CD4-positive, alpha-beta memory T cell (primary cell): Measurements from ENCODE around the gene ISM1. TPM values are rescaled to one million over a fixed set of nuclear protein-coding genes. Genes with fewer than 3 reads are reported as not detected.
"Not testable (repeated sequence)": the region's sequence is repeated elsewhere in the genome, so short reads cannot be mapped to it uniquely, and the experiment has no call there.

ENCODE experiments used
- CTCF ChIA-PET: fragments of 350-600 bp; sonication (Branson Sonifier 250); formaldehyde crosslinking; loops from one replicate; lab custom pipeline; 2021; ENCODE audit warnings: inconsistent platforms; ENCODE audit not compliant: partially characterized antibody; lab: Charles Lee
- POLR2A ChIA-PET: fragments of 350-600 bp; sonication (Branson Sonifier 250); formaldehyde crosslinking; loops from one replicate; lab custom pipeline; 2021; ENCODE audit not compliant: partially characterized antibody; lab: Charles Lee
- DNase-seq, 5 donors: peaks; one replicate each; pipeline versions ENCODE4 v3.0.0 to v3.0.0-alpha.2; 2020 to 2022; ENCODE audit warnings: mixed read lengths in 1 of 5
- H3K27ac ChIP-seq: one replicate; pipeline ENCODE4 v1.7.0; 2013; ENCODE audit warnings: low read depth, low read length
- H3K27me3 ChIP-seq: 2 replicates; pipeline ENCODE4 v1.7.0; 2013; ENCODE audit warnings: mild to moderate bottlenecking, low read length, moderate library complexity; ENCODE audit not compliant: insufficient read depth
- H3K36me3 ChIP-seq: 2 replicates; pipeline ENCODE4 v1.7.0; 2013; ENCODE audit warnings: mild to moderate bottlenecking, low read length, moderate library complexity; ENCODE audit not compliant: insufficient read depth
- H3K4me1 ChIP-seq: 2 replicates; pipeline ENCODE4 v1.7.0; 2013; ENCODE audit warnings: mild to moderate bottlenecking, low read length, moderate library complexity; ENCODE audit not compliant: insufficient read depth
- H3K4me3 ChIP-seq, 2 donors: one replicate each; pipeline ENCODE4 v1.7.0; 2013; ENCODE audit warnings: low read length in 2 of 2, mild to moderate bottlenecking in 1 of 2
- H3K9me3 ChIP-seq, 2 donors: one replicate each; pipeline ENCODE4 v1.7.0; 2013; ENCODE audit warnings: low read length in 2 of 2, control low read depth in 1 of 2; ENCODE audit not compliant: control insufficient read depth in 1 of 2
- H3K27ac Mint-ChIP-seq, 7 donors: one replicate each; pipeline ENCODE4 v1.8.0; 2020 to 2021; ENCODE audit warnings: mixed read lengths in 7 of 7, mild to moderate bottlenecking in 6 of 7, inconsistent platforms in 3 of 7, moderate library complexity in 3 of 7
- H3K27me3 Mint-ChIP-seq, 2 donors: one replicate each; pipeline ENCODE4 v1.8.0; 2020 to 2021; ENCODE audit warnings: mixed read lengths in 2 of 2
- H3K36me3 Mint-ChIP-seq, 2 donors: one replicate each; pipeline ENCODE4 v1.8.0; 2020 to 2021; ENCODE audit warnings: mixed read lengths in 2 of 2, inconsistent platforms in 1 of 2, mild to moderate bottlenecking in 1 of 2
- H3K4me1 Mint-ChIP-seq, 4 donors: one replicate each; pipeline ENCODE4 v1.8.0; 2020 to 2021; ENCODE audit warnings: mixed read lengths in 4 of 4, mild to moderate bottlenecking in 1 of 4
- H3K4me3 Mint-ChIP-seq, 8 donors: one replicate each; pipeline ENCODE4 v1.8.0; 2020 to 2021; ENCODE audit warnings: mixed read lengths in 8 of 8, mild to moderate bottlenecking in 7 of 8, moderate library complexity in 6 of 8, inconsistent platforms in 3 of 8
- H3K9me3 Mint-ChIP-seq, 8 donors: one replicate each; pipeline ENCODE4 v1.8.0; 2020 to 2021; ENCODE audit warnings: mixed read lengths in 8 of 8, mild to moderate bottlenecking in 5 of 8, inconsistent platforms in 3 of 8, moderate library complexity in 1 of 8
- intact Hi-C: fragments of 100-400 bp; cut with micrococcal nuclease; formaldehyde crosslinking; loops from one replicate; pipeline ENCODE4 v1.15.1; 2023
- polyA plus RNA-seq, 2 donors: library from polyadenylated mRNA; unstranded; fragments of 300-500 nt; fragmentation: Illumina TruSeq; gene quantifications; one replicate each; pipeline ENCODE4 v1.2.3, GENCODE V29; 2021
- total RNA-seq, 2 experiments: library from RNA; stranded (reverse); gene quantifications; one replicate each; pipeline ENCODE4 v1.2.3, GENCODE V29; 2021

ISM1 gene
- total and polyA plus RNA-seq, 4 experiments from 2014 or later = 2.5 to 7.7 (median 4.0) TPM

GRCh38 chr20:13229538-13229937, 8.5 kb downstream of the ISM1 start:
- intact Hi-C loops = loop anchor here (10.0 kb wide), 1 partner anchor 555 kb away; the partner anchor contains the start of genes ESF1 and NDUFAF5
- Histone ChIP-seq H3K36me3 (no peaks in the 10 kb centered on the region), H3K27me3 (no peaks in the 10 kb centered on the region), H3K4me1 (peaks cover 44% of the 10 kb centered on the region), H3K27ac (no peak overlapping the region), H3K4me3 (no peak overlapping the region), H3K9me3 (no peaks in the 10 kb centered on the region)
- H3K4me1 Mint-ChIP-seq = peaks cover 39 to 48% (median 42%) of the 10 kb centered on the region in 4 donors
- H3K36me3 Mint-ChIP-seq = peaks cover 0 to 3% of the 10 kb centered on the region in 2 donors
- no peaks in the 10 kb centered on the region for H3K27me3 Mint-ChIP-seq
- peak overlapping the region; percentile 73 to 99 (median 97) for H3K27ac Mint-ChIP-seq
- peaks cover 0 to 9% (median 1%) of the 10 kb centered on the region in 8 donors for H3K9me3 Mint-ChIP-seq
- CTCF ChIA-PET = no interaction called here
- POLR2A ChIA-PET = interaction anchor here (0.9 to 2.1 kb wide), 3 partner anchors 9 to 18 kb away, joined by 3 to 18 read pairs (median 6); partner anchors contain the start of gene ISM1
- H3K4me3 Mint-ChIP-seq = peak overlapping the region in 6 of 8 donors; percentile 16 to 81 (median 58)
- no peak for DNase-seq

- ChIA-PET POLR2A (interaction anchor here (0.8 to 2.0 kb wide), 3 partner anchors 10 to 16 kb away, joined by 3 to 19 read pairs (median 4); partner anchors contain the start of gene ISM1), CTCF (no interaction called here)
- H3K4me3 Mint-ChIP-seq = peak overlapping the region; percentile 32 to 83 (median 68)
Observed at GRCh38 chr20:13231031-13231752, 10.1 kb downstream of the ISM1 start.

GRCh38 chr20:13232999-13233398, 11.9 kb downstream of the ISM1 start:
- Histone ChIP-seq H3K9me3 (no peaks in the 10 kb centered on the region), H3K4me1 (peaks cover 44% of the 10 kb centered on the region), H3K27me3 (no peaks in the 10 kb centered on the region), H3K4me3 (no peak overlapping the region), H3K27ac (no peak overlapping the region), H3K36me3 (no peaks in the 10 kb centered on the region)
- Mint-ChIP-seq H3K27ac (peak overlapping the region in 4 of 7 donors; percentile 65 to 89 (median 88)), H3K27me3 (no peaks in the 10 kb centered on the region), H3K4me1 (peaks cover 38 to 48% (median 42%) of the 10 kb centered on the region in 4 donors), H3K36me3 (peaks cover 0 to 5% of the 10 kb centered on the region in 2 donors), H3K9me3 (peaks cover 0 to 5% (median 0%) of the 10 kb centered on the region in 8 donors), H3K4me3 (no peak overlapping the region)
- ChIA-PET POLR2A (interaction anchor here (1.0 to 2.0 kb wide), 3 partner anchors 11 to 15 kb away, joined by 3 to 19 read pairs (median 5); partner anchors contain the start of gene ISM1), CTCF (interaction anchor here (0.8 to 3.0 kb wide), 2 partner anchors 11 to 29 kb away, joined by 3 to 9 read pairs; no protein-coding TSS in a partner anchor)
- DNase-seq = no peak
- intact Hi-C loops = loop anchor here (5.0 kb wide), 1 partner anchor 404 kb away; the partner anchor contains the start of gene TASP1

More at GRCh38 chr20:13231031-13231752, 10.1 kb downstream of the ISM1 start:
- H3K9me3 Mint-ChIP-seq = peaks cover 0 to 9% (median 1%) of the 10 kb centered on the region in 8 donors
- H3K27ac Mint-ChIP-seq = peak overlapping the region; percentile 89 to 99 (median 98)
- DNase-seq = peak; percentile 68 to 86 (median 83)
- no peaks in the 10 kb centered on the region for H3K27me3 Mint-ChIP-seq
- intact Hi-C loops = loop anchor here (1.0 to 5.0 kb wide), 4 partner anchors 10 to 406 kb away; partner anchors contain the start of genes ISM1 and TASP1
- Histone ChIP-seq H3K36me3 (no peaks in the 10 kb centered on the region), H3K9me3 (no peaks in the 10 kb centered on the region), H3K4me1 (peaks cover 44% of the 10 kb centered on the region), H3K27ac (peak overlapping the region; percentile 83), H3K4me3 (peak overlapping the region in 1 of 2 donors; percentile 13), H3K27me3 (no peaks in the 10 kb centered on the region)
- peaks cover 0 to 3% of the 10 kb centered on the region in 2 donors for H3K36me3 Mint-ChIP-seq
- H3K4me1 Mint-ChIP-seq = peaks cover 39 to 48% (median 43%) of the 10 kb centered on the region in 4 donors

GRCh38 chr20:13234961-13235360, 13.9 kb downstream of the ISM1 start:
- Histone ChIP-seq H3K36me3 (no peaks in the 10 kb centered on the region), H3K27ac (no peak overlapping the region), H3K4me3 (no peak overlapping the region), H3K9me3 (no peaks in the 10 kb centered on the region), H3K4me1 (peaks cover 27% of the 10 kb centered on the region), H3K27me3 (no peaks in the 10 kb centered on the region)
- Mint-ChIP-seq H3K27ac (peak overlapping the region in 1 of 7 donors; percentile 5), H3K4me3 (no peak overlapping the region), H3K27me3 (no peaks in the 10 kb centered on the region), H3K9me3 (peaks cover 0 to 6% (median 0%) of the 10 kb centered on the region in 8 donors), H3K4me1 (peaks cover 25 to 32% (median 27%) of the 10 kb centered on the region in 4 donors), H3K36me3 (peaks cover 0 to 9% of the 10 kb centered on the region in 2 donors)
- no peak for DNase-seq
- intact Hi-C loops = loop anchor here (5.0 kb wide), 1 partner anchor 402 kb away; the partner anchor contains the start of gene TASP1
- ChIA-PET CTCF (interaction anchor here (1.2 to 3.0 kb wide), 2 partner anchors 9 kb away, joined by 3 to 9 read pairs; no protein-coding TSS in a partner anchor), POLR2A (interaction anchor here (1.0 kb wide), 1 partner anchor 15 kb away, joined by 3 read pairs; no protein-coding TSS in a partner anchor)

- CTCF ChIA-PET, DNase-seq, H3K4me3 ChIP-seq, intact Hi-C loops, H3K9me3 ChIP-seq, H3K27me3 ChIP-seq, H3K27me3 Mint-ChIP-seq, H3K36me3 ChIP-seq, H3K36me3 Mint-ChIP-seq, H3K9me3 Mint-ChIP-seq, H3K4me3 Mint-ChIP-seq, H3K27ac ChIP-seq: not testable (repeated sequence)
- POLR2A ChIA-PET = interaction anchor here (1.1 kb wide), 1 partner anchor 16 kb away, joined by 3 read pairs; no protein-coding TSS in a partner anchor
- Mint-ChIP-seq H3K27ac (peak overlapping the region in 1 of 7 donors; percentile 38), H3K4me1 (peaks cover 13 to 19% (median 14%) of the 10 kb centered on the region in 4 donors)
- H3K4me1 ChIP-seq = peaks cover 13% of the 10 kb centered on the region
Observed at GRCh38 chr20:13236360-13236759, 15.3 kb downstream of the ISM1 start.

- Mint-ChIP-seq H3K27ac (no peak overlapping the region), H3K36me3 (peaks cover 0 to 9% of the 10 kb centered on the region in 2 donors), H3K4me1 (peaks cover 5 to 11% (median 7%) of the 10 kb centered on the region in 4 donors), H3K4me3 (no peak overlapping the region), H3K9me3 (peaks cover 0 to 4% (median 0%) of the 10 kb centered on the region in 8 donors), H3K27me3 (no peaks in the 10 kb centered on the region)
- Histone ChIP-seq H3K27ac (no peak overlapping the region), H3K9me3 (no peaks in the 10 kb centered on the region), H3K4me1 (peaks cover 5% of the 10 kb centered on the region), H3K36me3 (no peaks in the 10 kb centered on the region), H3K4me3 (no peak overlapping the region), H3K27me3 (no peaks in the 10 kb centered on the region)
- POLR2A ChIA-PET = no interaction called here
- CTCF ChIA-PET = interaction anchor here (1.1 kb wide), 1 partner anchor 25 kb away, joined by 3 read pairs; no protein-coding TSS in a partner anchor
- intact Hi-C loops = no loop called here
- DNase-seq = no peak
Observed at GRCh38 chr20:13236990-13237720, 16.1 kb downstream of the ISM1 start.
